GM19025 (cell line): ENCODE measurements around the gene ORC6.

Source experiments
- ATAC-seq: cut with Tn5 transposase; IDR thresholded peaks from one replicate; pipeline ENCODE4 v1.9.1; 2021; ENCODE audit warnings: mild to moderate bottlenecking, low read depth, moderate library complexity; ENCODE audit not compliant: unreplicated experiment

The ORC6 gene

GRCh38 chr16:46730126-46730525, 40.7 kb downstream of the ORC6 start:
- ATAC-seq = no peak

DNA sequence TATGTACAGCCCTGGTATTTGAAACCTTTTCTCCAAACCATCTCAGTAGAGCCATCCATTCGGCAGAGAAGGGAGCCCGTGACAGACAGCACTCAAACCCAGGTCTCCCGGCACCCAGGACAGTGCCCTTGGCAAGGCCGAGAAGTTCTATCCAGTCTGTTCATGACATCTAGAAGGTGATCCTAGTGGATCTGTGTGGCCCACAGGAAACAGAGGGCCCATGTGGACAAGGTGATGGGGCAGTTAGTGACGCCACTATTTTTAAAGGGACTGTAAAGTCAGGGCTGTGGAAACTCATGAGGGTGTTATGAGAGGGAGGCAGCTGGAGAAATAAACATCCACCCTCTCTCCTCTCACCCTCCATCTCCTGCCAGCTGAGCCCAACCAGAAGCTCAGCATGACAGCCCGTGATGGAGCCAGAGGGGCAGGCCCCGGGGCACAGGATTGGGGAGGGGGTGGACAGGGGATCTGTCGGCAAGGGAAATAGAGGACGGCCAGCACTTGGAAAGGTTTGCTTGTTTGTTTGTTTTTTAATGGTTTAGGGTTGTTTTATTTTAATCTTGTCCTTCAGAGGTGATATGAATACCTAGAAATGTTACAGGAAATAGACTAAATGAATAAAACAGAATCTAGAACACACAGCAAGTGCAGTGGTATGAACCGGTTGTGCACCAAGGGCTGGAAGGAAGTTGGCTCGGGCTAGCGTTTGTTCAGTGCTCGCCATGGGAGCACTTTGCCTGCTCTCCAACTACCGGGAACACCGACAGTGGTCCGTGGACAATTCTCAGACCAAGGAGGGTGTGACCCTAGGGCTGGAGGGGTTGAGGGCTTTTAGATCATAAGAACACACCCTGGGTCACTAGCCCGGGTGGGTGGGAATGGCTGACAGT, 41.6 kb downstream of the ORC6 start:
- ATAC-seq = no peak

DNA sequence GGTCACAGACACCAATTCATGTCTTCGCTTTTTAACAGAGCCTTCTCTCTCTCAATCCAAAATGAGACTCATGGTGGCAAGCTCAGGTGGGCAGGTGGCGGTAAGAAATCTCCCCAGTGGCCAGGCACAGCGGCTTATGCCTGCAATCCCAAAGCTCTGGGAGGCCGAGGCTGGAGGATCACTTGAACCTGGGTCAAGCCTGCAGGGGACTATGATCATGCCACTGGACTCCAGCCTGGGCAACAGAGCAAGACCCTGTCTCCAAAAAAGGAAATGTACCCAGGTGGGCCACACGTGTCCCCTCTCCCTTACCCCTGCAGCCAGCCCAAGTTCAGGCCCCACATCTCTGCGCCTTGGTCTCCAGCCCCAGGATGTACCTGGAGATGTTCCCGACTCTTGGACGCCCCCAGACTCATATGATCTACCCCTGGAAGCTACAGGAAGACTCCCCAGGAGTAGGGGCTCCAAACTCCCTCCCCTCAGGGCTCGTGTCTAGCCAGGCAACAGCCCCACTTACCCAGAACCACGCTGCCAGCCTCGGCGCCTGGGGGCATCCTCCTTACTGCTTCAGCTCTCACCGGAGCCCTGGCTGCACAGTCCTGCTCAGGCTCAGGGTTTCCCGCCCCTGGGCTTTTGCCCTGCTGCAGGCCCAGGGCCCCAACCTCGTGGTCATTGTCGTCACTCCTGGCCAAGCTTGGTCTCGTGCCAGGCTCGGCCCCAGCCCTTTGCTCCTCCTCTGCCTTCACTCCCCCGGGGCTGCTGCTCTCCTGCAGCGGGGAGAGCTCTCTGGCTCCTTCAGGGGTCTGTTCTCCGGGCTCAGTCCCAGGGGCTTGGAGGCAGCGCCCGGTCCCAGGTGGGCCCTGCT, 42.5 kb downstream of the ORC6 start:
- no peak for ATAC-seq

DNA sequence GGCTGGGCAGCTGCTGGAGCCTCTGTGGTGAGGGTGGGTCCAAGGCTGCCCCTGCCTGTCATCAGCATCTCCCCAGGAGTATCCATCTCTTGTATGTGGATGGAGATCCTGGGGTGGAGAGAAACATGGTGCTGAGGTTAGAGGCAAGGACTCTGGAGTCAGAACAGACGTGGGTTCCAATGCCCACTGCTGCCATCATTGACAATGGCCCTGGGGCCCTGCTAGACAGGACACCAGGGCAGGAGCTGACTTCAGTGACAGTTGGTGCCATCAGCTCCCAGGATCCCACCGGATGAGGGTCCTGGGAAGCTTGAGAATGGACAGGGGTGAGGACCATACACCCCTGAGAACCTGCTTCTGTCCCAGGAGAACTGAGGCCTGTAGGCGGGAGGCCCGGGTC, 43.1 kb downstream of the ORC6 start:
- no peak for ATAC-seq

- no peak for ATAC-seq
Observed at GRCh38 chr16:46733319-46733830, 43.9 kb downstream of the ORC6 start.

GRCh38 chr16:46736695-46737094, 47.2 kb downstream of the ORC6 start:
- ATAC-seq = no peak

- ATAC-seq = no peak
Observed at GRCh38 chr16:46737621-46738214, 48.3 kb downstream of the ORC6 start.

GRCh38 chr16:46739934-46740333, 50.5 kb downstream of the ORC6 start:
- ATAC-seq = no peak

GRCh38 chr16:46743232-46743719, 53.8 kb downstream of the ORC6 start:
- peak; percentile 49 for ATAC-seq

- ATAC-seq = no peak
Observed at GRCh38 chr16:46745617-46746016, 56.2 kb downstream of the ORC6 start.

- no peak for ATAC-seq
Observed at GRCh38 chr16:46746821-46747776, 57.6 kb downstream of the ORC6 start.
